Stomach (tissue), 19 donors: ENCODE measurements around the gene POLE3. TPM values are rescaled to one million over a fixed set of nuclear protein-coding genes. Genes with fewer than 3 reads are reported as not detected.
A peak's percentile ranks its signal among the peaks of the same experiment; 100 is the strongest.

Experiments used
- DNase-seq, 2 donors: peaks; one replicate each; pipeline versions ENCODE4 v3.0.0 to v3.0.0-alpha.2; 2013 to 2019
- H3K27ac ChIP-seq, 5 donors: fragments of 200-600 bp in 4 of 5; sonication (generic) in 4 of 5; one replicate each; pipeline ENCODE4 v1.5.1; 2013 to 2019; ENCODE audit warnings: mild to moderate bottlenecking in 1 of 5, moderate library complexity in 1 of 5
- H3K27me3 ChIP-seq, 3 donors: fragments of 200-600 bp; sonication (generic); one replicate each; pipeline ENCODE4 v1.5.1; 2017 to 2019; ENCODE audit warnings: mixed run types in 1 of 3
- H3K36me3 ChIP-seq, 4 donors: fragments of 200-600 bp; sonication (generic); 1 replicate in 3 of 4; 2 replicates in 1 of 4; pipeline ENCODE4 v1.5.1; 2016 to 2019
- H3K4me1 ChIP-seq, 4 donors: fragments of 200-600 bp; sonication (generic); one replicate each; pipeline ENCODE4 v1.5.1; 2016 to 2019
- H3K4me3 ChIP-seq, 4 donors: fragments of 200-600 bp; sonication (generic) in 3 of 4; one replicate each; pipeline ENCODE4 v1.5.1; 2016 to 2019; ENCODE audit warnings: mild to moderate bottlenecking in 1 of 4
- H3K9me3 ChIP-seq, 4 donors: fragments of 200-600 bp; sonication (generic); one replicate each; pipeline ENCODE4 v1.5.1; 2016 to 2019
- EP300 ChIP-seq: sonication (generic); formaldehyde crosslinking; IDR thresholded peaks from one replicate; pipeline ENCODE4 v1.6.1; 2017; ENCODE audit warnings: antibody characterized with exemption
- POLR2A ChIP-seq, 4 donors: fragments of 450-650 bp; IDR thresholded peaks; one replicate each; pipeline ENCODE4 v1.6.1; 2016; ENCODE audit warnings: antibody characterized with exemption in 4 of 4, control low read depth in 2 of 4, mild to moderate bottlenecking in 1 of 4, moderate library complexity in 1 of 4
- POLR2AphosphoS5 ChIP-seq, 3 donors: sonication (generic); formaldehyde crosslinking; IDR thresholded peaks; one replicate each; pipeline ENCODE4 v1.6.1; 2016; ENCODE audit warnings: antibody characterized with exemption in 3 of 3
- WGBS, 5 donors: extraction: QIAGEN DNeasy Blood & Tissue Kit in 3 of 5; methylation state at CpG; one replicate each; pipeline versions ENCODE4 v1.1.5 to v1.1.7; 2013 to 2018; 5-methylcytosine and 5-hydroxymethylcytosine counted together
- intact Hi-C: fragments of 100-400 bp; cut with DNase I; formaldehyde crosslinking; loops from one replicate; pipeline ENCODE4 v1.15.1; 2023; ENCODE audit warnings: low total_unique reads
- long read RNA-seq, 10 donors: transcript quantifications; one replicate each; lab custom pipeline, GENCODE V29; 2026
- polyA plus RNA-seq, 3 donors: library from polyadenylated mRNA; stranded (reverse); fragments of 200-250 nt; gene quantifications; one replicate each; pipeline ENCODE4 v1.2.3, GENCODE V29; 2013
- total RNA-seq, 5 donors: library from RNA; depleted of rRNA; stranded (reverse); fragments of >200 nt; gene quantifications; one replicate each; pipeline versions ENCODE4 v1.1.0 to v1.2.3, GENCODE V29; 2014 to 2016
- TF ChIP-seq, protein P1 (sequence below), 7 experiments: fragments of 450-650 bp in 4 of 7; fragments of 200-600 bp in 3 of 7; sonication (generic) in 3 of 7; IDR thresholded peaks; one replicate each; pipeline ENCODE4 v1.5.1; 2016 to 2019; ENCODE audit warnings: antibody characterized with exemption in 7 of 7, control low read depth in 2 of 7, mild to moderate bottlenecking in 1 of 7
- donor health status: healthy with polysubstance abuse.
- donor health status: Bipolar disorder and iron deficiency.
- donor health status: healthy.

The POLE3 gene, protein sequence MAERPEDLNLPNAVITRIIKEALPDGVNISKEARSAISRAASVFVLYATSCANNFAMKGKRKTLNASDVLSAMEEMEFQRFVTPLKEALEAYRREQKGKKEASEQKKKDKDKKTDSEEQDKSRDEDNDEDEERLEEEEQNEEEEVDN
- total RNA-seq (10 to 100 TPM in 3 of 5 donors, 1 to 10 TPM in 2; 4.1 to 47.4 (median 25.4) TPM), polyA plus RNA-seq (10 to 100 TPM; 31.0 to 39.1 (median 31.9) TPM)
- long read RNA-seq, donor 1, transcript POLE3-201 (4 exons, 2,109 nt): major isoform, 5 of 5 reads
- long read RNA-seq, donor 1, partial matches to known transcripts: 0 of 5 reads
- long read RNA-seq, donor 1, other reads (novel, unspliced or antisense): 0 of 5 reads
- long read RNA-seq, donor 2, transcript POLE3-201 (4 exons, 2,109 nt): major isoform, 8 of 9 reads
- long read RNA-seq, donor 2, partial matches to known transcripts: 0 of 9 reads
- long read RNA-seq, donor 2, other reads (novel, unspliced or antisense): 0 of 9 reads
- long read RNA-seq, donor 3, transcript POLE3-201 (4 exons, 2,109 nt): major isoform, 7 of 7 reads
- long read RNA-seq, donor 3, partial matches to known transcripts: 0 of 7 reads
- long read RNA-seq, donor 3, other reads (novel, unspliced or antisense): 0 of 7 reads
- long read RNA-seq, donor 4, partial matches to known transcripts: 0 of 3 reads
- long read RNA-seq, donor 4, other reads (novel, unspliced or antisense): 0 of 3 reads
- long read RNA-seq, donor 5, transcript POLE3-201 (4 exons, 2,109 nt): major isoform, 22 of 27 reads
- long read RNA-seq, donor 5, transcript POLE3-203 (3 exons, 455 nt): minor isoform, 5 of 27 reads
- long read RNA-seq, donor 5, partial matches to known transcripts: 0 of 27 reads
- long read RNA-seq, donor 5, other reads (novel, unspliced or antisense): 0 of 27 reads
- long read RNA-seq, donor 6, transcript POLE3-201 (4 exons, 2,109 nt): major isoform, 27 of 30 reads
- long read RNA-seq, donor 6, partial matches to known transcripts: 0 of 30 reads
- long read RNA-seq, donor 6, other reads (novel, unspliced or antisense): 0 of 30 reads
- long read RNA-seq, donor 7, transcript POLE3-201 (4 exons, 2,109 nt): major isoform, 22 of 24 reads
- long read RNA-seq, donor 7, partial matches to known transcripts: 0 of 24 reads
- long read RNA-seq, donor 7, other reads (novel, unspliced or antisense): 0 of 24 reads
- long read RNA-seq, donor 8, transcript POLE3-201 (4 exons, 2,109 nt): major isoform, 16 of 17 reads
- long read RNA-seq, donor 8, partial matches to known transcripts: 0 of 17 reads
- long read RNA-seq, donor 8, other reads (novel, unspliced or antisense): 0 of 17 reads
- long read RNA-seq, donor 9, transcript POLE3-201 (4 exons, 2,109 nt): major isoform, 9 of 13 reads
- long read RNA-seq, donor 9, partial matches to known transcripts: 0 of 13 reads
- long read RNA-seq, donor 9, other reads (novel, unspliced or antisense): 0 of 13 reads
- long read RNA-seq, donor 10, transcript POLE3-201 (4 exons, 2,109 nt): major isoform, 11 of 11 reads
- long read RNA-seq, donor 10, partial matches to known transcripts: 0 of 11 reads
- long read RNA-seq, donor 10, other reads (novel, unspliced or antisense): 0 of 11 reads

DNA sequence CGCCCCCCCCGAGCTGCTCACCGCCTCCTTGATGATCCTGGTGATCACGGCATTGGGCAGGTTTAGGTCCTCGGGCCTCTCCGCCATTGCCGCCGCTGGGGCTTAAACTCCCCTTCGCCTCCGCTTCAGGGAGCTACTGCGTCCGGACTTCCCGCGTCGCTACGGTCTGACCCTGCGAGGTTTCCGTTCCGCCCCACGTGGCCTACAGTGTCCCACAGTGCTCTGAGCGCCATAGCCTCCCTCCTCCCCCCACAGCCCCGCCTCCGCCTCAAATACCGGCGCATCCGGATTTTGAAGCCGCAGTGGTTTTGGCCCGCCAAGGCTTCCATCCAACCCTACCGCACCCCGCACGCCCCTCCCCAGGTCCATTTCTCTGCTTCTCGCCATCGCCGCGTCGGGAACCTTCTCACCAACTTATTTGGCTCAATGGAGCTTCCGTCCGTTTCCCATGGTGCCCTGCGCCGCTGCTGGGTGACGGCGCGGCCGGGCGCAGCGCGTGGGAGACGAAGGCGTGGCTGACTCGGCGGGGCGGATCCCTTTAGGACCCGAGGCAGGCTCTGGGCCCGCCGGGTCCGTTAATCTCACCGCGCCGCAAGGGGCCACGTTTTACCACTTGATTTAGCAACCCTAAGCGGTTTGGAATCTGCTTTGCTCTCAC lies at the start of gene POLE3, which contains the start of gene C9orf43:
Gene POLE3 (minus strand): TSS at position 469 of the 658 bp plus-strand sequence. CDS start 382 bp downstream, at position 87.
Gene C9orf43 (plus strand): TSS at position 541 of the 658 bp plus-strand sequence. CDS start 2,747 bp downstream, outside the sequence.
- TF ChIP-seq EP300 (no peak), POLR2A (IDR thresholded peaks at IDR 0.05) (peak in 1 of 4 donors; percentile 31), POLR2AphosphoS5 (IDR thresholded peaks at IDR 0.05) (peak; percentile 78 to 94 (median 84))
- TF ChIP-seq, protein P1, sequence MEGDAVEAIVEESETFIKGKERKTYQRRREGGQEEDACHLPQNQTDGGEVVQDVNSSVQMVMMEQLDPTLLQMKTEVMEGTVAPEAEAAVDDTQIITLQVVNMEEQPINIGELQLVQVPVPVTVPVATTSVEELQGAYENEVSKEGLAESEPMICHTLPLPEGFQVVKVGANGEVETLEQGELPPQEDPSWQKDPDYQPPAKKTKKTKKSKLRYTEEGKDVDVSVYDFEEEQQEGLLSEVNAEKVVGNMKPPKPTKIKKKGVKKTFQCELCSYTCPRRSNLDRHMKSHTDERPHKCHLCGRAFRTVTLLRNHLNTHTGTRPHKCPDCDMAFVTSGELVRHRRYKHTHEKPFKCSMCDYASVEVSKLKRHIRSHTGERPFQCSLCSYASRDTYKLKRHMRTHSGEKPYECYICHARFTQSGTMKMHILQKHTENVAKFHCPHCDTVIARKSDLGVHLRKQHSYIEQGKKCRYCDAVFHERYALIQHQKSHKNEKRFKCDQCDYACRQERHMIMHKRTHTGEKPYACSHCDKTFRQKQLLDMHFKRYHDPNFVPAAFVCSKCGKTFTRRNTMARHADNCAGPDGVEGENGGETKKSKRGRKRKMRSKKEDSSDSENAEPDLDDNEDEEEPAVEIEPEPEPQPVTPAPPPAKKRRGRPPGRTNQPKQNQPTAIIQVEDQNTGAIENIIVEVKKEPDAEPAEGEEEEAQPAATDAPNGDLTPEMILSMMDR (IDR thresholded peaks at IDR 0.05): peak in 1 of 7 experiments; percentile 36
- H3K36me3 ChIP-seq: peaks cover 9 to 21% (median 19%) of the 10 kb centered on the region in 4 donors
- peak; percentile 95 to 99 for DNase-seq
- no peaks in the 10 kb centered on the region for H3K27me3 ChIP-seq
- intact Hi-C loops: no loop called here
- H3K27ac ChIP-seq: peak within 1 kb of the TSS; percentile 95 to 99 (median 98)
- H3K4me3 ChIP-seq: peak within 1 kb of the TSS; percentile 78 to 98 (median 88)
- H3K4me1 ChIP-seq: peaks cover 6 to 44% (median 31%) of the 10 kb centered on the region in 4 donors
- 0% methylated on average over 31 to 61 of the region's 61 CpGs for whole genome bisulfite sequencing, 5 donors
- no peaks in the 10 kb centered on the region for H3K9me3 ChIP-seq

DNA sequence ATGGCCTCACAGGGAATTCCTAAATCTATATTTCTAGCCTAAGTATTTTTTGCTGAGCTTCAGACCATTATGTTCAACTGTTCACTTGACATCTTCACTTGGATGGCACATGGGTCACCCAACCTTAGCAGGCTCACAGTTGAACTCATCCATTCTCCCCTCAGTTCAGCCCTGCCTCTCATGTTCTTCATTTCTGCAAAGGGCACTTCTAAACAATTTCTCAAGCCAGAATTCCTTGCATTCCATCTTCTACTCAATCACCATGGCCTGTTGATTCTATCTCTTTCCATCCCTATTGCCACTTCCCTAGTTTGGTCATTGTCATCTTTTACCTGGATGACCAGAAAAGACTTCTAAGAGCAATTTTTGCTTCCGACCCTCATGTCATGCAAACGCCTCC lies 45.8 kb upstream of the POLE3 start:
- no peak overlapping the region for H3K4me3 ChIP-seq
- 93 to 98% (median 95%) methylated on average over 2 of the region's 2 CpGs for WGBS, 5 donors
- no peaks in the 10 kb centered on the region for H3K9me3 ChIP-seq
- no peaks in the 10 kb centered on the region for H3K27me3 ChIP-seq
- TF ChIP-seq, protein P1 (IDR thresholded peaks at IDR 0.05): no peak
- TF ChIP-seq POLR2A (IDR thresholded peaks at IDR 0.05) (no peak), EP300 (no peak), POLR2AphosphoS5 (IDR thresholded peaks at IDR 0.05) (no peak)
- intact Hi-C loops: no loop called here
- no peaks in the 10 kb centered on the region for H3K36me3 ChIP-seq
- H3K27ac ChIP-seq: peak overlapping the region in 4 of 5 donors; percentile 86 to 90 (median 88)
- DNase-seq: no peak
- peaks cover 4 to 34% (median 27%) of the 10 kb centered on the region in 4 donors for H3K4me1 ChIP-seq

DNA sequence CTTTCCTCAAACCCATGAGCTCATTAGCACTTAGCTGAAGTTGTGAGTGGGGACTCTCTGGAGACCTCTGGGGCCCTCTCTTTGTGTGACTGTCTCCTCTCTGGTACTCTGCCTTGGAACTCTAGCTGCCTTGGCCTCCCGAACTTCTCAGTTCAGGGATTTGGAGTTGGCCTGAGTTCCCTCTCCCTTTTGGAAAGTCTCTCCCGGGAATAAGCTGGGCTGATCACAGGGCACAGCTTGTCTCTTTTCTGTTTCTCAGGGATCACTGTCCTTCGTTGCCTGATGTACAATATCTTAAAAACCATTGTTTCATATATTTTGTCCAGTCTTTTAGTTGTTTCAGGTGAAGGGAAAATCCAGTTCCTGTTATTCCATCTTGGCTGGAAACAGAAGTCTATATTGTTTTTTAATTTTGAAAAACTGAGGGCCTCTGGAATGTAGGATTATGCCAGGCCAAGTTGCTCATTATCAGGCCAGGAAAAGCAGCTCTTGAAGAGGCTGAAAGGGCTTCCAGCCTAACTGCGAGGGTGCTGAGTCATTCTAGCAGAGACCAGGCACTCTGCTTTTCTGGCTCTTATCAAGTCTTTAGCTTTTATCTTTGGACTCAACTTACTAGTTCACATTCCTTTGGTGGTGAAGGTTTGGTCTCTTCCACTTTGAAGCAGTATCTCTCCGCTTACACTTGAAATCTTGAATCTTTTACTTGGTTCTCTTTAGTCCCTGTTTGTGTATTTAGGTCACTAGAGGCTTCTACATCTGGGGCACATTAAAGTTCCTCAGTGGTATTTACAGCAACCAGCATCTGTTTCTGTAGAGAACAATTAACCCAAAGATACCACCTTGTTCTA lies 44.7 kb upstream of the POLE3 start:
- TF ChIP-seq POLR2A (IDR thresholded peaks at IDR 0.05): no peak
- TF ChIP-seq, protein P1 (IDR thresholded peaks at IDR 0.05): no peak
- no peak for TF ChIP-seq EP300
- TF ChIP-seq POLR2AphosphoS5 (IDR thresholded peaks at IDR 0.05): peak; percentile 54 to 85 (median 62)
- Histone ChIP-seq H3K9me3 (no peaks in the 10 kb centered on the region), H3K36me3 (no peaks in the 10 kb centered on the region), H3K27me3 (no peaks in the 10 kb centered on the region), H3K4me1 (peaks cover 4 to 34% (median 27%) of the 10 kb centered on the region in 4 donors), H3K4me3 (no peak overlapping the region), H3K27ac (peak overlapping the region; percentile 74 to 90 (median 86))
- 19 to 28% (median 21%) methylated on average over 5 of the region's 5 CpGs for WGBS, 5 donors
- DNase-seq: peak; percentile 69 to 85
- intact Hi-C loops: no loop called here
